Astrocyte of the spinal cord (primary cell): Measurements from ENCODE around the gene CACNA1C.
A peak's percentile ranks its signal among the peaks of the same experiment; 100 is the strongest.

Experiments
- DNase-seq: peaks from one replicate; pipeline ENCODE4 v3.0.0; 2011; ENCODE audit warnings: low read depth, low spot score
- H3K4me3 ChIP-seq: 2 replicates; pipeline ENCODE4 v1.5.1; 2011; ENCODE audit warnings: low read depth, mild to moderate bottlenecking, low read length, moderate library complexity
- in situ Hi-C: cut with HindIII; loops from 2 replicates; pipeline ENCODE4 v1.10.0; 2017; ENCODE audit warnings: low sequenced_read_pairs
- TF ChIP-seq, protein P1 (sequence below): IDR thresholded peaks from 2 replicates; pipeline ENCODE4 v1.5.1; 2012; ENCODE audit warnings: low read depth, mild to moderate bottlenecking, low read length, inconsistent platforms

Gene CACNA1C

DNA sequence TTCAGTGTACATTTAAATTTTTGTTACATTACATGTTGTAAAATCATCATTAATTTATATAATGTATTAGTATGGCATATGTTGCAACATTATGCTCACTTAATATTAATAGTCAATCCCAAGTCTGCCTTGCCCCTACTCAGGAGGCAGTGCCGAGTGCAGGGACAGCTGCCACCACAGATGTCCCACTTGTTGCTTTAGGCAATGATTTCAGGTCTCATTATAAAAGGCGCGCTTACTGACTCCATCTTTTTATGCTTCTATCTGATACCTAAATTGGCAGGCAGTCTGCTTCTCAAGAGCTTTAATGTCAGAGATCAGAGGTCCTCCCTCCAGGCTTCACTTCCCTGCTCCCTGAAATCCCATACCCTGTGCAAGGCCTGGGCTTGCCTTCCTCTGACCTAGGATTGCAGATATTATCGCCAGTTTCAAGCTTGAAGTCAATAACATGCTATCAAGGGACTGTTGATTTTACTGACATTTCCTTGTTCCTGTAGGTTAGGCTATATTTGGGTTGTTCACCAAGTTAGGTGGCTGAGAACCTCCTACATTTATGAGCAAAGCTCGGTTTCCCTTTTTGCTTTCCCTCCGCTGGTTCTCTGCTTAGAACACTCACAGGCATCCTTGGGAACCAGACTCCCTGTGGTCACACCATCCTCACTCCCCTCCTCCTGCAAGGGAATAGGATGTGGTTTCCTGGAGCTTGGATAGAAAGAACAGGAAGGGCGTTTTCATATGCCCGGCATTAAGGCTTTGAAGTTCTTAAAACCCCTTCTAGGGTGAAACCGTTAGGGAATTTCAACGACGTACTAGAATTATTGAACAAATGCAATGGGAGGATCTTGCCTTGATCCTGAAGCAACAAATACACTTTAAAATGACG is 533.6 kb downstream of the CACNA1C start:
- no peak overlapping the region for H3K4me3 ChIP-seq
- TF ChIP-seq, protein P1, sequence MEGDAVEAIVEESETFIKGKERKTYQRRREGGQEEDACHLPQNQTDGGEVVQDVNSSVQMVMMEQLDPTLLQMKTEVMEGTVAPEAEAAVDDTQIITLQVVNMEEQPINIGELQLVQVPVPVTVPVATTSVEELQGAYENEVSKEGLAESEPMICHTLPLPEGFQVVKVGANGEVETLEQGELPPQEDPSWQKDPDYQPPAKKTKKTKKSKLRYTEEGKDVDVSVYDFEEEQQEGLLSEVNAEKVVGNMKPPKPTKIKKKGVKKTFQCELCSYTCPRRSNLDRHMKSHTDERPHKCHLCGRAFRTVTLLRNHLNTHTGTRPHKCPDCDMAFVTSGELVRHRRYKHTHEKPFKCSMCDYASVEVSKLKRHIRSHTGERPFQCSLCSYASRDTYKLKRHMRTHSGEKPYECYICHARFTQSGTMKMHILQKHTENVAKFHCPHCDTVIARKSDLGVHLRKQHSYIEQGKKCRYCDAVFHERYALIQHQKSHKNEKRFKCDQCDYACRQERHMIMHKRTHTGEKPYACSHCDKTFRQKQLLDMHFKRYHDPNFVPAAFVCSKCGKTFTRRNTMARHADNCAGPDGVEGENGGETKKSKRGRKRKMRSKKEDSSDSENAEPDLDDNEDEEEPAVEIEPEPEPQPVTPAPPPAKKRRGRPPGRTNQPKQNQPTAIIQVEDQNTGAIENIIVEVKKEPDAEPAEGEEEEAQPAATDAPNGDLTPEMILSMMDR, result no peak
- DNase-seq, result peak; percentile 50
- in situ Hi-C loops, result no loop called here

DNA sequence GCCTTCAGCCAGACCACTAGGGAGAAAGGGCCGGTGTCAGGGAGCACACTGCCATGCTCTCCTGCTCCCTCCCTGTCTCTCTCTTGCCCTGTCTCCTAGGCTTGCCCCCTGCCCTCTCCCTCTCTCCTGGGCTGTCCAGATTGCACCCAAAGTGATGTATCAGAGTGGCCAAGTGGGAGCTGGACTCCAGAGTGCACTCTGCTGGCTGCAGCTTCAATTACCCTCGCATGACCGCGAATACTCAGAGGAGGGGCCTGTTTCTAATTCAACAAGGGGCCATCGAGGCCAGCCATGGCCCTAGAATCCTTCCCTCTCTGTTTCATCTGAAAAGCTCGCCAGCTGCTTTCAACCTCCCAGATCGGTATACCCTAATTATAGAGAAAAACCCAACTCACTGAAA is 535.6 kb downstream of the CACNA1C start:
- no peak for DNase-seq
- no peak overlapping the region for H3K4me3 ChIP-seq
- TF ChIP-seq, protein P1, result no peak
- in situ Hi-C loops, result no loop called here

DNA sequence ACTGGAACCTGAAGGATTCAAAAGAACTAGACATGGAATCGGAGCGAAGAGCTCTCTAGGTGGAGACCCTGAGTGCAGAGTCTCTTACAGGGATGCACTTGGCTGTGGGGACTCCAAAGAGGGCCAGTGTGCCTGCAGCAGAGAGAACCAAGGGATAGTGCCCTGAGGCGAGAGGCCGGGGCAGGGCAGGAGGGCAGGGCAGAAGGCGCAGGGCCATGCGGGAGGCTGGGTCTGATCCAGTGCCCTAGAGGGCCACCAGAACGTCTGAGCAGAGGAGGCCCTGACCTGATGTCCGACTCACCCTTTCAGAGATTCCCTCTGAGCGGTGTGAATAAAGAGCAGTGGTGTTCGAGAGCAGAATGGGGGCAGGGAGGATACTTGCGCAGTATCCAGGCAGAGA is 536.6 kb downstream of the CACNA1C start:
- in situ Hi-C loops, result no loop called here
- DNase-seq, result no peak
- TF ChIP-seq, protein P1, result no peak
- H3K4me3 ChIP-seq, result no peak overlapping the region

DNA sequence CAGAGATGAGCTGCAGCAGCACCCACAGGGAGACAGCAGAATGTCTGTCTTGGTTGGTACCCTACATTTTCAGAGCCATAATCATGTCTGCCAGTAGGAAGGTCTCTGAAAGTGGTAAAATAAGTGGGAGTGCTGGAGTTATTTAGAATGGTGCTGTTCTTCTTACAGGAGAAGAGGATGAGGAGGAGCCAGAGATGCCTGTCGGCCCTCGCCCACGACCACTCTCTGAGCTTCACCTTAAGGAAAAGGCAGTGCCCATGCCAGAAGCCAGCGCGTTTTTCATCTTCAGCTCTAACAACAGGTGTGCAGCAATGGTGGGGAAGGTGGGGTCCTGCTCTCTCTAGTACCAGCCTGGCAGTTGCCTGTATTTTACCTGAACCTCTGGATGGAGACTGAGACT is 540.3 kb downstream of the CACNA1C start:
- TF ChIP-seq, protein P1, result no peak
- in situ Hi-C loops, result no loop called here
- no peak for DNase-seq
- no peak overlapping the region for H3K4me3 ChIP-seq

DNA sequence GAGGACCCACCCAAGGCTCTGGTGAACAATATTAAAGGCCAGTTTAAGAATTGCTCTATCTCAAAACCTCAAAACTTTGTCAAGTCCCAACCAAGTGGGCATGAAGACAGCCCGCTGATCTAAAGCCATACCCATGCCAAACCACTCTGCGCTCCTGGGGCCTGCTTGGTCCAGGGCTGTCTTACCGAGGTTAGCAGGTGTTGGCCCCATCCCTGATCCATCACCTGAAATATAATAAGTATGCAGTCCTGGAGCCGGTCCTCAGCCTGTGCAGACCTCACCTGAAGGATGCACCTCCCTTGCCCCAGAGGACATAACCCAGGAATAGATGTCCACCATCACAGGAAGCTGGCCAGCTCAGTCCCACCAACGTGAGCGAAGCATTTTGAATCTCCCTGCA is 543.7 kb downstream of the CACNA1C start:
- TF ChIP-seq, protein P1, result no peak
- no peak overlapping the region for H3K4me3 ChIP-seq
- in situ Hi-C loops, result no loop called here
- no peak for DNase-seq

DNA sequence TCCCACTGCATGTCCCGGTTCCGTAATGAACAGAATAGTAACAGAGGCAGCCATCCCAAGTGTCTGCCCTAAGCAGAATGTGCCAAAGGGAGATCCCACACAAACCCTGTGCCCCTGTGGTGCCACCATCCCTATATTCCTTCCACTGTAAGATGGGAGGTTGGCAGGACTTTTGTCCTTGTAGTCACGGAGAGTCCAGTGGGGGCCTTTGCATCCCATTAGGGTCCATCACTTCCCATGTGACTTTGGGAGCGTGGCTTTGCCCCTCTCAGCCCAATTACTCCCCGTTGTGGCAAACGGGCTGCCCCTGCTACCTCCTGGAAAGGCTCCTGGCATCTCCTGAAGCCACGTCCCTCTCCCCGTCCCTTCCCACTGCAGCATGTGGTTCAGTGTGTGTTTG is 552.5 kb downstream of the CACNA1C start:
- H3K4me3 ChIP-seq, result no peak overlapping the region
- DNase-seq, result no peak
- TF ChIP-seq, protein P1, result no peak
- in situ Hi-C loops, result no loop called here
